Fibroblast of pulmonary artery (primary cell): ENCODE data around the gene KCNK7.

Experiments
- DNase-seq: peaks from one replicate; pipeline ENCODE4 v3.0.0-alpha.2; 2010; ENCODE audit warnings: low read depth
- H3K4me3 ChIP-seq: replicated peaks from 2 replicates; pipeline ENCODE4 v1.5.1; 2011; ENCODE audit warnings: low read depth, mild to moderate bottlenecking, control low read depth, low read length, moderate library complexity
- CTCF ChIP-seq: IDR thresholded peaks from 2 replicates; pipeline ENCODE4 v1.5.1; 2011; ENCODE audit warnings: mild to moderate bottlenecking, control low read depth, low read length, inconsistent platforms; ENCODE audit errors: missing control alignments

The KCNK7 gene

GRCh38 chr11:65554842-65555430, 40.7 kb downstream of the KCNK7 start:
- H3K4me3 ChIP-seq, result no peak overlapping the region
- TF ChIP-seq CTCF, result no peak
- no peak for DNase-seq

- no peak overlapping the region for H3K4me3 ChIP-seq
Measured at GRCh38 chr11:65554057-65554818, 41.4 kb downstream of the KCNK7 start.

GRCh38 chr11:65553301-65554001, 42.1 kb downstream of the KCNK7 start:
- no peak for DNase-seq
- TF ChIP-seq CTCF, result no peak
- H3K4me3 ChIP-seq, result no peak overlapping the region

More at GRCh38 chr11:65554057-65554818, 41.4 kb downstream of the KCNK7 start:
- no peak for TF ChIP-seq CTCF
- DNase-seq, result no peak

- no peak for DNase-seq
- no peak overlapping the region for H3K4me3 ChIP-seq
- TF ChIP-seq CTCF, result no peak
Measured at GRCh38 chr11:65552388-65552951, 43.1 kb downstream of the KCNK7 start.

- H3K4me3 ChIP-seq, result no peak overlapping the region
- peak; percentile 29 for DNase-seq
- TF ChIP-seq CTCF, result peak; percentile 25
Measured at GRCh38 chr11:65551572-65552387, 43.8 kb downstream of the KCNK7 start.

- no peak overlapping the region for H3K4me3 ChIP-seq
- no peak for DNase-seq
- TF ChIP-seq CTCF, result no peak
Measured at GRCh38 chr11:65549096-65549495, 46.5 kb downstream of the KCNK7 start.
